Measurements from ENCODE around the gene UBL4A.
"Not testable (repeated sequence)": the region's sequence is repeated elsewhere in the genome, so short reads cannot be mapped to it uniquely, and the experiment has no call there.

UBL4A gene

GRCh38 chrX:154506483-154507332, 20.3 kb upstream of the UBL4A start:
- TF ChIP-seq, protein P1, sequence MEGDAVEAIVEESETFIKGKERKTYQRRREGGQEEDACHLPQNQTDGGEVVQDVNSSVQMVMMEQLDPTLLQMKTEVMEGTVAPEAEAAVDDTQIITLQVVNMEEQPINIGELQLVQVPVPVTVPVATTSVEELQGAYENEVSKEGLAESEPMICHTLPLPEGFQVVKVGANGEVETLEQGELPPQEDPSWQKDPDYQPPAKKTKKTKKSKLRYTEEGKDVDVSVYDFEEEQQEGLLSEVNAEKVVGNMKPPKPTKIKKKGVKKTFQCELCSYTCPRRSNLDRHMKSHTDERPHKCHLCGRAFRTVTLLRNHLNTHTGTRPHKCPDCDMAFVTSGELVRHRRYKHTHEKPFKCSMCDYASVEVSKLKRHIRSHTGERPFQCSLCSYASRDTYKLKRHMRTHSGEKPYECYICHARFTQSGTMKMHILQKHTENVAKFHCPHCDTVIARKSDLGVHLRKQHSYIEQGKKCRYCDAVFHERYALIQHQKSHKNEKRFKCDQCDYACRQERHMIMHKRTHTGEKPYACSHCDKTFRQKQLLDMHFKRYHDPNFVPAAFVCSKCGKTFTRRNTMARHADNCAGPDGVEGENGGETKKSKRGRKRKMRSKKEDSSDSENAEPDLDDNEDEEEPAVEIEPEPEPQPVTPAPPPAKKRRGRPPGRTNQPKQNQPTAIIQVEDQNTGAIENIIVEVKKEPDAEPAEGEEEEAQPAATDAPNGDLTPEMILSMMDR (IDR thresholded peaks at IDR 0.05), result no peak
- Histone ChIP-seq H3K4me3 (ENCODE audit: low read depth in 1 of 2, low read length in 1 of 2) (no peak overlapping the region), H3K9me3 (no peaks in the 10 kb centered on the region), H3K4me1 (ENCODE audit: control insufficient read depth in 1 of 2, insufficient read depth in 1 of 2, low read depth in 1 of 2, low read length in 1 of 2) (no peaks in the 10 kb centered on the region), H3K36me3 (peaks cover 28% of the 10 kb centered on the region), H3K27ac (no peak overlapping the region), H3K27me3 (no peaks in the 10 kb centered on the region)

GRCh38 chrX:154505734-154506133, 19.3 kb upstream of the UBL4A start:
- H3K9me3 ChIP-seq, result no peaks in the 10 kb centered on the region
- no peaks in the 10 kb centered on the region for H3K4me1 ChIP-seq (ENCODE audit: control insufficient read depth in 1 of 2, insufficient read depth in 1 of 2, low read depth in 1 of 2, low read length in 1 of 2)
- no peak overlapping the region for H3K27ac ChIP-seq
- peaks cover 28% of the 10 kb centered on the region for H3K36me3 ChIP-seq
- no peaks in the 10 kb centered on the region for H3K27me3 ChIP-seq
- no peak overlapping the region for H3K4me3 ChIP-seq (ENCODE audit: low read depth in 1 of 2, low read length in 1 of 2)
- TF ChIP-seq, protein P1 (IDR thresholded peaks at IDR 0.05), result no peak

- TF ChIP-seq, protein P1 (IDR thresholded peaks at IDR 0.05), result no peak
- Histone ChIP-seq H3K4me1 (ENCODE audit: control insufficient read depth in 1 of 2, insufficient read depth in 1 of 2, low read depth in 1 of 2, low read length in 1 of 2) (no peaks in the 10 kb centered on the region), H3K9me3 (no peaks in the 10 kb centered on the region), H3K36me3 (peaks cover 28% of the 10 kb centered on the region), H3K4me3 (ENCODE audit: low read depth in 1 of 2, low read length in 1 of 2) (no peak overlapping the region), H3K27ac (no peak overlapping the region), H3K27me3 (no peaks in the 10 kb centered on the region)
Observed at GRCh38 chrX:154502989-154503388, 16.6 kb upstream of the UBL4A start.

DNA sequence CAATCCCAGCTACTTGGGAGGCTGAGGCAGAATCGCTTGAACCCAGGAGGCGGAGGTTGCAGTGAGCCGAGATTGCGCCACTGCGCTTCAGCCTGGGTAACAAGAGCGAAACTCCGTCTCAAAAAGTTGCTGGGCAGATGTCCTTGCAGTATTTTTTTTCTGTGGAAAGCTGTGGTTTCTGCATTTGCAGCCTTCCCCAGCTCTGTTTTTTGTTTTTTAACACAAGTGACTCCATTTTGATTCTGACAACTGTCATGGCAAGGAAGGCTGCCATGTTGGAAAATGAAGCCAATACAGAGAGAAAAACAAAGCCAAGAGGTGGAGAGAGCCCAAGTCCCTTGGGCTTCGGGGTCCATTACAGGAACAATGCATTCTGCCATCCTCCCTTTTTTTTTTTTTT, 15.7 kb upstream of the UBL4A start:
- H3K36me3 ChIP-seq, result peaks cover 22% of the 10 kb centered on the region
- peaks cover 4 to 7% of the 10 kb centered on the region in 2 experiments for H3K4me1 ChIP-seq (ENCODE audit: control insufficient read depth in 1 of 2, insufficient read depth in 1 of 2, low read depth in 1 of 2, low read length in 1 of 2)
- no peaks in the 10 kb centered on the region for H3K9me3 ChIP-seq
- no peak overlapping the region for H3K4me3 ChIP-seq (ENCODE audit: low read depth in 1 of 2, low read length in 1 of 2)
- no peak overlapping the region for H3K27ac ChIP-seq
- TF ChIP-seq, protein P1 (IDR thresholded peaks at IDR 0.05), result no peak
- H3K27me3 ChIP-seq, result no peaks in the 10 kb centered on the region

GRCh38 chrX:154501423-154501822, 15.0 kb upstream of the UBL4A start:
- peaks cover 15% of the 10 kb centered on the region for H3K36me3 ChIP-seq
- H3K27ac ChIP-seq; H3K27me3 ChIP-seq; H3K9me3 ChIP-seq; H3K4me3 ChIP-seq (ENCODE audit: low read depth in 1 of 2, low read length in 1 of 2): not testable (repeated sequence)
- peaks cover 10 to 13% of the 10 kb centered on the region in 2 experiments for H3K4me1 ChIP-seq (ENCODE audit: control insufficient read depth in 1 of 2, insufficient read depth in 1 of 2, low read depth in 1 of 2, low read length in 1 of 2)

DNA sequence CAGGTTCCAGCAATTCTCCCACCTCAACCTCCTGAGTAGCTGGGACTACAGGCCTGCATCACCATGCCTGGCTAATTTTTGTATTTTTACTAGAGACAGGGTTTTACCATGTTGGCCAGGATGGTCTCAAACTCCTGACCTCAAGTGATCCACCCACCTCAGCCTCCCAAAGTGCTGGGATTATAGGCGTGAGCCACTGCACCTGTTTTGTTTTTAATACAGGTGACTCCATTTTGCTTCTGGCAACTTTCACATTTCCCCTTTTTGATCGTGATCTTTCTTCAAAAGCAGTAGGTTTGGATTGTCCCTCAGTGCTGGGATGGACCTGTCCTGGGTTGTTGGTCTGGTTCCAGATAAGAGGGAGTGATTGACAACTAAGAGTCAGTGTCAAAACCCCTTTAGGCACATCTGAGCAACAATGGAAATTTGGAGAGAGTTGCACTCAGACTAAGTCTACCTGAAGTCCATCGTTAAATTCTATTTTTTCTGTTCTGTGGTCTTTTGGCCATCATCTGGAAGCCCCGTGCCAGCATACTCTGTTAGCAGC, 10.2 kb upstream of the UBL4A start:
- not testable (repeated sequence) for H3K36me3 ChIP-seq; H3K27me3 ChIP-seq; H3K4me3 ChIP-seq (ENCODE audit: low read depth in 1 of 2, low read length in 1 of 2); H3K9me3 ChIP-seq
- peak overlapping the region; percentile 52 for H3K27ac ChIP-seq
- H3K4me1 ChIP-seq (ENCODE audit: control insufficient read depth in 1 of 2, insufficient read depth in 1 of 2, low read depth in 1 of 2, low read length in 1 of 2), result peaks cover 10 to 14% of the 10 kb centered on the region in 2 experiments
